Progenitor cell of endocrine pancreas (in vitro differentiated cells): ENCODE data around the gene RNF13. TPM values are rescaled to one million over a fixed set of nuclear protein-coding genes. Genes with fewer than 3 reads are reported as not detected.
"Not testable (repeated sequence)": the region's sequence is repeated elsewhere in the genome, so short reads cannot be mapped to it uniquely, and the experiment has no call there.

Source experiments
- DNase-seq: peaks from one replicate; pipeline ENCODE4 v3.0.0; 2021; ENCODE audit warnings: low spot score; ENCODE audit not compliant: unreplicated experiment
- H3K27ac Mint-ChIP-seq: 2 replicates; pipeline ENCODE4 v1.8.0; 2021; ENCODE audit warnings: mild to moderate bottlenecking, moderate library complexity, mixed read lengths
- H3K27me3 Mint-ChIP-seq: 2 replicates; pipeline ENCODE4 v1.8.0; 2021; ENCODE audit warnings: mixed read lengths
- H3K36me3 Mint-ChIP-seq: 2 replicates; pipeline ENCODE4 v1.8.0; 2022; ENCODE audit warnings: mixed read lengths; ENCODE audit not compliant: insufficient read depth
- H3K4me1 Mint-ChIP-seq: 2 replicates; pipeline ENCODE4 v1.8.0; 2021; ENCODE audit warnings: low read depth, mixed read lengths
- H3K4me3 Mint-ChIP-seq: 2 replicates; pipeline ENCODE4 v1.8.0; 2021; ENCODE audit warnings: low read depth, mild to moderate bottlenecking, moderate library complexity, mixed read lengths
- H3K9me3 Mint-ChIP-seq: 2 replicates; pipeline ENCODE4 v1.8.0; 2021; ENCODE audit warnings: low read depth, mixed read lengths
- CTCF ChIP-seq: fragments of 200-600 bp; sonication (generic); IDR thresholded peaks from one replicate; pipeline ENCODE4 v1.5.0; 2021; ENCODE audit warnings: antibody characterized with exemption, mild to moderate bottlenecking; ENCODE audit not compliant: unreplicated experiment
- total RNA-seq: library from RNA; stranded (reverse); gene quantifications from 2 replicates; pipeline ENCODE4 v1.2.1, GENCODE V29; 2021

The RNF13 gene
- total RNA-seq, 1 donor from 2014 or later, result 29.8 TPM

GRCh38 chr3:149942409-149942808 lies 129.4 kb downstream of the RNF13 start:
- no peak for DNase-seq
- no peak for TF ChIP-seq CTCF
- Mint-ChIP-seq H3K36me3 (peaks cover 47% of the 10 kb centered on the region), H3K9me3 (peaks cover 36% of the 10 kb centered on the region), H3K4me1 (no peaks in the 10 kb centered on the region), H3K27ac (no peak overlapping the region), H3K4me3 (no peak overlapping the region), H3K27me3 (no peaks in the 10 kb centered on the region)

- H3K4me3 Mint-ChIP-seq, H3K27me3 Mint-ChIP-seq, DNase-seq, H3K4me1 Mint-ChIP-seq, H3K27ac Mint-ChIP-seq: not testable (repeated sequence)
- Mint-ChIP-seq H3K36me3 (peaks cover 58% of the 10 kb centered on the region), H3K9me3 (peaks cover 43% of the 10 kb centered on the region)
Observed at GRCh38 chr3:149943966-149944365, 131.0 kb downstream of the RNF13 start.

GRCh38 chr3:149947231-149947630 lies 134.2 kb downstream of the RNF13 start:
- Mint-ChIP-seq H3K9me3 (peaks cover 42% of the 10 kb centered on the region), H3K4me1 (no peaks in the 10 kb centered on the region), H3K36me3 (peaks cover 76% of the 10 kb centered on the region), H3K27me3 (no peaks in the 10 kb centered on the region), H3K27ac (peak overlapping the region; percentile 15), H3K4me3 (no peak overlapping the region)
- no peak for TF ChIP-seq CTCF
- no peak for DNase-seq

GRCh38 chr3:149949181-149949580 lies 136.2 kb downstream of the RNF13 start:
- H3K27me3 Mint-ChIP-seq, result no peaks in the 10 kb centered on the region
- H3K4me1 Mint-ChIP-seq, result no peaks in the 10 kb centered on the region
- no peak overlapping the region for H3K4me3 Mint-ChIP-seq
- no peak overlapping the region for H3K27ac Mint-ChIP-seq
- TF ChIP-seq CTCF, result no peak
- H3K36me3 Mint-ChIP-seq, result peaks cover 62% of the 10 kb centered on the region
- no peak for DNase-seq
- H3K9me3 Mint-ChIP-seq, result peaks cover 23% of the 10 kb centered on the region

- no peak for DNase-seq
- TF ChIP-seq CTCF, result no peak
- H3K4me3 Mint-ChIP-seq, result no peak overlapping the region
- H3K27me3 Mint-ChIP-seq, result no peaks in the 10 kb centered on the region
- H3K9me3 Mint-ChIP-seq, result peaks cover 3% of the 10 kb centered on the region
- no peaks in the 10 kb centered on the region for H3K4me1 Mint-ChIP-seq
- peaks cover 19% of the 10 kb centered on the region for H3K36me3 Mint-ChIP-seq
- no peak overlapping the region for H3K27ac Mint-ChIP-seq
Observed at GRCh38 chr3:149954812-149955211, 141.8 kb downstream of the RNF13 start.

GRCh38 chr3:149955449-149955848 lies 142.4 kb downstream of the RNF13 start:
- H3K27me3 Mint-ChIP-seq, result no peaks in the 10 kb centered on the region
- H3K4me3 Mint-ChIP-seq, result no peak overlapping the region
- H3K9me3 Mint-ChIP-seq, result no peaks in the 10 kb centered on the region
- H3K27ac Mint-ChIP-seq, result no peak overlapping the region
- no peak for DNase-seq
- no peak for TF ChIP-seq CTCF
- H3K36me3 Mint-ChIP-seq, result peaks cover 15% of the 10 kb centered on the region
- no peaks in the 10 kb centered on the region for H3K4me1 Mint-ChIP-seq
